Right lobe of liver (tissue), 4 donors: ENCODE data around the gene GTPBP10.

Experiments
- CTCF ChIP-seq, 4 donors: fragments of 200-600 bp in 3 of 4; fragments of 450-650 bp in 1 of 4; IDR thresholded peaks; one replicate each; pipeline versions ENCODE4 v1.5.1 to v1.8.0; 2016 to 2022; ENCODE audit warnings: antibody characterized with exemption in 4 of 4, mild to moderate bottlenecking in 2 of 4
- POLR2A ChIP-seq: fragments of 450-650 bp; IDR thresholded peaks from one replicate; pipeline ENCODE4 v1.6.1; 2017; ENCODE audit warnings: antibody characterized with exemption, mild to moderate bottlenecking
- donor health status: DM: no; HTN: no; CAD: no.
- donor health status: DM: no; HTN: no; CAD: no.
- donor health status: DM: no; HTN: yes; CAD: no.

- TF ChIP-seq CTCF (IDR thresholded peaks at IDR 0.05), result no peak
- TF ChIP-seq POLR2A, result no peak
These were observed 25.6 kb upstream of the GTPBP10 start, which contains the start of gene FAM237B for GRCh38 chr7:90320801-90321494.
